GM12874 (cell line): ENCODE data around the gene CACNA1S.

Source experiments
- CTCF ChIP-seq: IDR thresholded peaks from 2 replicates; pipeline ENCODE4 v1.5.1; 2011; ENCODE audit warnings: low read depth, mild to moderate bottlenecking, control low read depth, low read length, moderate library complexity; ENCODE audit not compliant: insufficient read depth

The CACNA1S gene

DNA sequence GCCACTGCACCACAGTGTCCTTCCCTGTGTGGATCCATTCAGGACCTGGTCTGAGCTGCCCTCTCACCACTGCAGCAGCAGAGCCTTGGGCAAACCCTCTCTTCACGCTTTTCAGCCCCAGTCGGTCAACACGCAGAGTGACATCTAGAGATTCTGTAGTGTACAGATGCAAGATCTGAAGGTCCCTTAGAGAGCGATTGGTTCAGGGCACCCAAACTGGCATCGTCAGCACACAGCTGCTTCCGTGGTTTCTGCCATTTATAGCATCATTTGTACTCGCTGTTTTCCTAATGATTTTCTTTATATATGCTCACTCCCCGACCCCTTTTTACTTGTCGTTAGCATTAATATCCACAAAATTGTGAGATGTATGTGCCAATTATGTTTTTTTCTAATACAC lies 16.2 kb upstream of the CACNA1S start:
- no peak for TF ChIP-seq CTCF

- TF ChIP-seq CTCF: no peak
These were observed 15.7 kb upstream of the CACNA1S start for GRCh38 chr1:201127755-201128455.

- TF ChIP-seq CTCF: no peak
These were observed 14.9 kb upstream of the CACNA1S start, which contains the start of gene ASCL5 for GRCh38 chr1:201126832-201127754. ASCL5 (minus strand) TSS chr1:201127184; CDS start chr1:201115372, 11,812 bp downstream.

DNA sequence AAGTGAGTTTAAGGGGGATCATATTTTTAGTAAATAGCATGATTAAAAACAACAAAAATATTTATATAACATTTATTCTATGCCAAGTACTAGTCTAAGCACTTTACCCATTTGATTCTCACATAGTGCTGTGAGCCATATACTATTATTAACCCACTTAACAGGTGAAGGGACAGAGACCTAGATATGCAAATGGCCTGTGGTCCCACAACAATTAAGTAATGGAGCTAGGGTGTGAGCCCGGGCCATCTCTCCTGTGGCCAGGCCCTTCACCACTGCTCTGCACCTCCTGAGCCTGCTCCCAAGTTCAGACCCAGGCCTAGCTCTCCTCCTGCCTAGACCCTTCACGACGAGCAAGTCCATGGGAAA lies 14.2 kb upstream of the CACNA1S start:
- no peak for TF ChIP-seq CTCF

- TF ChIP-seq CTCF: no peak
These were observed 13.6 kb upstream of the CACNA1S start for GRCh38 chr1:201125800-201126199.

GRCh38 chr1:201125019-201125418 lies 12.8 kb upstream of the CACNA1S start:
- no peak for TF ChIP-seq CTCF

DNA sequence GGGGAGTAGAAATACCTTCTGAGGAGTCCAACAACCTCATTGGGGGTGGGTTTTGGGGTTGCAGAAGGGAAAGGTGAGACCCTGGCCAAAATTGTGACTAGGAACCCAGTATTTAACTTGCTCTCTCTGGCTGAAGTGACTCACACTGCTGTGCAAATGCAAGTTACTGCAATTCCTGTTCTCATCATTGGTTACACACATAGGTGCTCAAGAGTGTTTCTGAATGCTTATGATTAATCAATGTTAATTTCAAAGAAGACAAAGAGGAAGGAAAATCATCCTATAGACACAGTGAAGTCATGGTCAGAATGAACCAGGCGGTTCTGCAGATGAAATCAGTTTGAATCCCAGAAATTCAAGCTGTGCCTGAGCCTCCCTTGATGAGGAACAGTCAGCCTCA lies 11.6 kb upstream of the CACNA1S start:
- TF ChIP-seq CTCF: no peak
